ENCODE results near the gene RXRB.

DNA sequence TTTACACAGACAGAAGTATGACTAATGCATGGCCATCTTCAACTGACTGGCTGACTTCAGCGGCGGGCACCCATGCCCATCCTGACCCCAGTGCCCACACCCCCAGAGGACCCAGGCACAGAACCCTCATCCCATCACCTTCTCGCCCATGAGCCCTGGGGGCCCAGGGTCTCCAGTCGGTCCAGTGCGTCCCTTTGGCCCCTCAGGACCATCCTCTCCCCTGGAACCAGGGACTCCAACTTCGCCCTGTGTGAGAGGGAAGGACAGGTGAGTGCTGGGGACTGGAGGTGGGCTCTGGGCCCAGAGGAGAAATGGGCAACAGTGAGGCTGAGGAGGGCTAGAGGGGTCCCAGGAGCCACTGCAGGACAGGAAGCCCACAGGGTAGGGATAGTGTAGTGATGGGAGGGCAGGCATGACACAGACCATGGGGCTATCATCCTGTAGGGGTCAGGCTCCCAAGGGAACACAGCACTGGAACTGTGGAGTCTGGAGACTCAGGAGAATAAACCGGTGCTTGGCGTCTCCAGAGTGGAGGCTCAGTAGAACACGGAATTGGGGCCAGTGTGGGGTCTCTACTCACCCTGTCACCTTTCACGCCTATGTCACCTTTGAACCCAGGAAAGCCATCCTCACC, 24.9 kb downstream of the RXRB start:
- TF ChIP-seq RARB (CRISPR knock-in tag; IDR thresholded peaks at IDR 0.05), result no peak
- no peak for TF ChIP-seq ARNTL (CRISPR knock-in tag; IDR thresholded peaks at IDR 0.05; ENCODE audit: borderline replicate concordance, low read depth)
- TF ChIP-seq PPARA (CRISPR knock-in tag; IDR thresholded peaks at IDR 0.05; ENCODE audit: borderline replicate concordance), result no peak
- TF ChIP-seq SNAI2 (CRISPR knock-in tag; IDR thresholded peaks at IDR 0.05), result no peak
- no peak for TF ChIP-seq ZFP30 (CRISPR knock-in tag; IDR thresholded peaks at IDR 0.05)
- no peak for TF ChIP-seq TCF4 (CRISPR knock-in tag; IDR thresholded peaks at IDR 0.05; ENCODE audit: borderline replicate concordance)
- TF ChIP-seq, protein P1, sequence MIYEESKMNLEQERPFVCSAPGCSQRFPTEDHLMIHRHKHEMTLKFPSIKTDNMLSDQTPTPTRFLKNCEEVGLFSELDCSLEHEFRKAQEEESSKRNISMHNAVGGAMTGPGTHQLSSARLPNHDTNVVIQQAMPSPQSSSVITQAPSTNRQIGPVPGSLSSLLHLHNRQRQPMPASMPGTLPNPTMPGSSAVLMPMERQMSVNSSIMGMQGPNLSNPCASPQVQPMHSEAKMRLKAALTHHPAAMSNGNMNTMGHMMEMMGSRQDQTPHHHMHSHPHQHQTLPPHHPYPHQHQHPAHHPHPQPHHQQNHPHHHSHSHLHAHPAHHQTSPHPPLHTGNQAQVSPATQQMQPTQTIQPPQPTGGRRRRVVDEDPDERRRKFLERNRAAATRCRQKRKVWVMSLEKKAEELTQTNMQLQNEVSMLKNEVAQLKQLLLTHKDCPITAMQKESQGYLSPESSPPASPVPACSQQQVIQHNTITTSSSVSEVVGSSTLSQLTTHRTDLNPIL (CRISPR knock-in tag; IDR thresholded peaks at IDR 0.05; ENCODE audit: low read depth), result no peak

Data from SK-N-SH treated with all-trans-retinoic acid at 6 μM for 48 hours (cell line).